Activated T-cell treated with anti-CD3 and anti-CD28 coated beads for 48 hours (primary cell): ENCODE results near the gene SLC9A1.
"Not testable (repeated sequence)": the region's sequence is repeated elsewhere in the genome, so short reads cannot be mapped to it uniquely, and the experiment has no call there.

Experiments
- DNase-seq: peaks from one replicate; pipeline ENCODE4 v3.0.0-alpha.2; 2020; ENCODE audit warnings: low read depth

Gene SLC9A1

DNA sequence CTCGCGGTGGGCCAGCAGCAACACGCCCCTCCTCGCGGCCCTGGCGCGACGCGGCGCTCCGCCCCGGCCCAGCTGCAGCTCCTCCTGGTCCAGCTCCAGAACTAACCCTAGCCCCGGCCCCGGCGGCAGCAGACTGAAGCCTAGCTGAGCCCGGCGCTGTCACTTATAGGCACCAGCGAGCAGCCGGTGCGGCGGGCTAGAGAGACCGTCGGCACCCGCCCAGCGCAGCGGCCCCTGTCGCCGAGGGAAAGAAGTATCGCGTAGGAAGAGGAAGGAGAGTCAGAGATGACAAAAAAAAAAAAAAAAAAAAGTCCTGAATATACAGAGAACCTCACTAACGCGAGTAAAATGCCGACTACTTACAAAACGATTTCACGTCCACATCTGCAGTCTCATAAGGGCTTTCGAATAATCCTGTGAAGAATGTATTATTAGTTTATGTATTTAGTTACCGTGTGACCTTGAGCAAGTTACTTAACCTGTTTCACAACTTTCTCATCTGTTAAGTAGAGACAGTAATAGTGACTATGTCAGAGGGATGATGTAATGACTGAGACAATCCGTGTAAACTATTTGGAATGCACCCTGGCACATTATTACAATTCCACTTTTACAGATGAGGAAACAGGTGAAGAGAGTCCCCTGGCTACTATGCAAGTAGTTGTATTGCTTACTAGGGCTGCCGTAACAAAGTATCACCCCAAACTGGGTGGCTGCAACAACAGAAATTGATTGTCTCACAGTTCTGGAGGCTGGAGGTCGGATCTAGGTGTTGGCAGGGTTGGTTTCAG lies at the start of gene SLC9A1:
SLC9A1 (minus strand) TSS at position 135 of the 791 bp plus-strand sequence. CDS start 791 bp downstream, outside the sequence.
- peak; percentile 90 for DNase-seq

DNA sequence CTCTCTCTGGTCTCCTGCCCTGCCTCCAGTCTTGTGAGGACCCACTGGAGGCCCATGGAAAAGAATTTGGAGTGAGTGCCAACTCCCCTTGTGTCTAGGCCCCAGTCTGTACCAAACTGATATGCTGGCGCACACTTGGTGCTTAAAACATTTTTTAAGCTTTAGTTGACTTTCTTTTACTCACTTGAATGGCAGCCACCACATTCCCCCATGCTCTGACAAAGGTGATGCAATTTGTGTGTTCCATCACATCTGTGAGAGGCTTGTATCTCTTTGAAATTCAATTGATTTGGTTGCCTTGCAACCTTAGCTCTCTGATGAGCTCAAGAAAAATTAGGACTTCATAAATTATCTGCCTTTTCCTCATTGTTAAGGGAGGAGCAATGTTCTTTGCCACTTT lies 49.0 kb upstream of the SLC9A1 start:
- no peak for DNase-seq

GRCh38 chr1:27201295-27201694 lies 46.4 kb upstream of the SLC9A1 start:
- no peak for DNase-seq

- no peak for DNase-seq
Observed at GRCh38 chr1:27193194-27193593, 38.3 kb upstream of the SLC9A1 start.

DNA sequence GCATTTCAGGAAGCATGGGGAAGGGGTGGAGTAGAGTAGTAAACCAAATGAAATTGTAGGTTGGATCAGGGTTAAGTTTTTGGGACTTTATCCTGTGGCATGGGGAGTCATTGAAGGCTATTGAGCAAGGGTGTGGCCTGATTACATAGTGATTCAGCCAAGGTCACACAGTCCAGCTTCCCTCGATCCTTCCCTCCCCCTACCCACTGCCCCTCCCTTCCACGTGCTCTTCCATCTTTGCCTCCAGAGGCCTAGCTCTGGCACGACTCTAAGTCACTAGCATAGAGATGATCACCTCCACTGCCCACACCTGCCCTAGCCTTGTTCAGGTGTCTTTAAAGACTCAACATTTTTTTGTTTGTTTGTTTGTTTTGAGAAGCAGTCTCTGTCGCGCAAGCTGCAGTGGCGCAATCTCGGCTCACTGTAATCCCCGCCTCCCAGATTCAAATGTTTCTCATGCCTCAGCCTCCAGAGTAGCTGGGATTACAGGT lies 37.2 kb upstream of the SLC9A1 start:
- DNase-seq, result no peak

DNA sequence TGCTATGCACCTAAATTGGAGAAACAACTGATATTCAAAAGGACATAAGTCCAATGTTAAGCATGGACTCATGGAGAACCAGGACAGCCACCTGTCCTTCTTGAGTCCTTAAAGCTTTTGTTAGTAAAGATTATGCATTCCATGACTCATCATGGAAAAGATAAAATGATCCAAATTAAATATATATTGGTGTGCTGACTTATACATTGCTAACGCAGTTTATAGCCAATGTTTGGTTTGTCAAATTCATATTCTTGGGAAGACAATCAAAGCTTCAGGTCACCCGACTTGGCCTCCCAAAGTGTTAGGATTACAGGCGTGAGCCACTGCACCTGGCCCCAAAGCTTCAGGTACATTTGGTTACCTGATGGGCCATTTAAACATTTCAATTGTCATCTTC lies 29.7 kb upstream of the SLC9A1 start:
- not testable (repeated sequence) for DNase-seq

GRCh38 chr1:27179979-27180378 lies 25.1 kb upstream of the SLC9A1 start:
- no peak for DNase-seq

GRCh38 chr1:27179379-27179778 lies 24.5 kb upstream of the SLC9A1 start:
- DNase-seq, result no peak

DNA sequence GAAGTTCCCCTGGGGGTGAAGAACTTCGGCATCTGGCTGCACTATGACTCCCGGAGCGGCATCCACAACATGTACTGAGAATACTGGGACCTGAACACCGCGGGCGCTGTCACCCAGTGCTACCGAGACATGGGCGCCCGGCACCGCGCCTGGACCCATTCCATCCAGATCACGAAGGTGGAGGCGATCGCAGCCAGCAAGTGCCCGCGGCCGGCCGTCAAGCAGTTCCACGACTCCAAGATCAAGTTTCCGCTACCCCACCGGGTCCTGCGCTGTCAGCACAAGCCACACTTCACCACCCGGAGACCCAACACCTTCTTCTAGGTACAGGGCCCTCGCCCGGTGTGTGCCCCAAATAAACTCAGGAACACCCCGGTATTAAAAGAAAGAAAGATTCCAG lies 22.0 kb upstream of the SLC9A1 start:
- DNase-seq, result no peak

DNA sequence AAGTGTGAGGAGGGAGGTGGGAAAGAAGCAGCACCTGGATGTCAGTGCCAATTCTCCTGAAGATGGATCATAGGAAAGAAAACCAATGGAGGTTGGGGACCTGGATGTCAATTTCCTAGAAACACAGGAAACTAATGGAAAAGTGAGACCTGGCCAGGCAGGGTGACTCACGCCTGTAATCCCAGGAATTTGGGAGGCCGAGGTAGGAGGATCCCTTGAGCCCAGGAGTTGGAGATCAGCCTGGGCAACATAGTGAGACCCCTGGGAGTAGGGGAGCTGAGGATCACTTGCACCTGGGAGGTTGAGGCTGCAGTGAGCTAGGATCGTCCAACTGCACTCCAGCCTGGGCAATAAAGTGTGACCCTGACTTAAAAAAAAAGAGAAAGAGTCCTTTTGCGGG lies 21.4 kb upstream of the SLC9A1 start:
- no peak for DNase-seq

DNA sequence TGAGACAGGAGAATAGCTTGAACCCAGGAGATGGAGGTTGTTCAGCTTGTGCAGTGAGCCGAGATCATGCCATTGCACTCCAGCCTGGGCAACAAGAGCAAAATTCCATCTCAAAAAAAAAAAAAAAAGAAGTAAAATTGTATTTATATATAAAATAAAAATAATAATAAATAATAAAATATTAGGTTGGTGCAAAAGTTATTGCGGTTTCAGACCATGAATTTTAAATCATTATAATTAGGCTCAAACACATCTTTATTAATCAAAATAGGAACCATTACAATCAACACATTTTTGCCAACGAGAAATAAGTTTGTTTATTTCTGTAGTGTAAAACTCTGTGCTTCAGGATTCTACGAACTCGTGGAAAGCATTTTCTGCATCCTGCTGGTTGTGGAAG lies 18.1 kb upstream of the SLC9A1 start:
- not testable (repeated sequence) for DNase-seq

- no peak for DNase-seq
Observed at GRCh38 chr1:27166929-27167328, 12.0 kb upstream of the SLC9A1 start.

DNA sequence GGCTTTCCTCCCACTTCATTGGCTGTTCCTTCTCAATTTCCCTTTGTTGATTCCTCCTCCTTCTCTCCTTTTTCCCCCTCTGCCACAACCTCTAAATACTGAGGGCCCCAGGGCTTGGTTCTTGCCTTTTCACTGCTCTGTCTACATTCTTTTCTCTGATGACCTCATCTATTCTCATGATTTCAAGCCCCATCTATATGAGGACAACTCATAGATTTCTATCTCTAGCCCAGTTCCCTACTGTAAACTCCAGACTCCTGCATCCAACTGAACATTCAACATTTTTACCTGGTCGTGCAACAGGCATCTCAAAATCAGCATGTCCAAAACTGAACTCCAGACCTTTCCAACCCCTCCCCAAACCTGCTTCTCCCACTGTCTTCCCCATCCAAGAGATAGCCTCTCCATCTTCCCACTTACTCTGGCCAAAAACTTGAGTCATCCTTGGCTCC lies 11.5 kb upstream of the SLC9A1 start:
- DNase-seq, result no peak

GRCh38 chr1:27163093-27163492 lies 8.2 kb upstream of the SLC9A1 start:
- no peak for DNase-seq

- no peak for DNase-seq
Observed at GRCh38 chr1:27162090-27162489, 7.2 kb upstream of the SLC9A1 start.

DNA sequence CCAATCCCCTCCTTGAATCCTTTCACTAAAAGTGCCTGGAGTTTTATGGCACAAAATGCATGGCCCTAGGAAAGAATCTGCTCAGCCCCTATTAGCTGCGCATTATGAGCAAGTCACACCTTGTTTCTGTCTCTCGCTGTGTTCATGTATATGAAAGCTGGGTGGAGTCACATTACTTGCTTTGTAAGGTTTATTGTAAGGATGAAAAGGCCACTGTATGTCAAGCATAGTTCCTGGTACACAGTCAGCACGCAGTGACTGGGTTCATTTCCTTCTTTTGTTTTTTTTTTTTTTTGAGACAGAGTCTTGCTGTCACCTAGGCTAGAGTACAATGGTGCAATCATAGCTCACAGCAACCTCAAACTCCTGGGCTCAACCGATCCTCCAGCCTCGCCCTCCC lies 6.7 kb upstream of the SLC9A1 start:
- DNase-seq, result no peak

- no peak for DNase-seq
Observed at GRCh38 chr1:27157194-27157593, 2.3 kb upstream of the SLC9A1 start.

- no peak for DNase-seq
Observed at GRCh38 chr1:27154469-27154990, 395 bp downstream of the SLC9A1 start.

GRCh38 chr1:27153927-27154358 lies 982 bp downstream of the SLC9A1 start:
- DNase-seq, result no peak

- no peak for DNase-seq
Observed at GRCh38 chr1:27153549-27153886, 1.4 kb downstream of the SLC9A1 start.

- no peak for DNase-seq
Observed at GRCh38 chr1:27152829-27153548, 1.9 kb downstream of the SLC9A1 start.

- DNase-seq, result no peak
Observed at GRCh38 chr1:27152004-27152828, 2.7 kb downstream of the SLC9A1 start.
